Activated CD4-positive, alpha-beta memory T cell treated with anti-CD3 and anti-CD28 coated beads, Interleukin-2, amount 10 ng/mL, durations not matched to agents 7 days and 5 days (primary cell): Measurements from ENCODE around the gene LPCAT3. TPM values are rescaled to one million over a fixed set of nuclear protein-coding genes. Genes with fewer than 3 reads are reported as not detected.
"Not testable (repeated sequence)": the region's sequence is repeated elsewhere in the genome, so short reads cannot be mapped to it uniquely, and the experiment has no call there.

Experiments
- CTCF ChIA-PET: fragments of 350-600 bp; sonication (Branson Sonifier 250); formaldehyde crosslinking; loops from one replicate; lab custom pipeline; 2021; ENCODE audit warnings: antibody characterized with exemption, inconsistent platforms; lab: Charles Lee
- POLR2A ChIA-PET: fragments of 350-600 bp; sonication (Branson Sonifier 250); formaldehyde crosslinking; loops from one replicate; lab custom pipeline; 2021; ENCODE audit warnings: antibody characterized with exemption; lab: Charles Lee
- DNase-seq: peaks from one replicate; pipeline ENCODE4 v3.0.0-alpha.2; 2020
- H3K27ac Mint-ChIP-seq: one replicate; pipeline ENCODE4 v1.8.0; 2021; ENCODE audit warnings: mild to moderate bottlenecking, mixed read lengths
- H3K27me3 Mint-ChIP-seq: one replicate; pipeline ENCODE4 v1.8.0; 2021; ENCODE audit warnings: mixed read lengths
- H3K36me3 Mint-ChIP-seq: one replicate; pipeline ENCODE4 v1.8.0; 2021; ENCODE audit warnings: low read depth, mixed read lengths
- H3K4me1 Mint-ChIP-seq: one replicate; pipeline ENCODE4 v1.8.0; 2021; ENCODE audit warnings: mixed read lengths
- H3K4me3 Mint-ChIP-seq: one replicate; pipeline ENCODE4 v1.8.0; 2021; ENCODE audit warnings: mild to moderate bottlenecking, mixed read lengths
- H3K9me3 Mint-ChIP-seq: one replicate; pipeline ENCODE4 v1.8.0; 2021; ENCODE audit warnings: mixed read lengths
- total RNA-seq, 2 experiments: library from RNA; stranded (reverse); gene quantifications; one replicate each; pipeline ENCODE4 v1.2.3, GENCODE V29; 2021

LPCAT3 gene
- total RNA-seq, 2 experiments from 2014 or later = 34.6 to 37.0 TPM

- H3K9me3 Mint-ChIP-seq = not testable (repeated sequence)
- POLR2A ChIA-PET = interaction anchor here (0.8 kb wide), 1 partner anchor 67 kb away, joined by 4 read pairs; the partner anchor contains the start of gene C12orf57
These were observed 6.9 kb downstream of the LPCAT3 start for GRCh38 chr12:7011398-7011797.

GRCh38 chr12:7009512-7009911, 8.8 kb downstream of the LPCAT3 start:
- peaks cover 15% of the 10 kb centered on the region for H3K4me1 Mint-ChIP-seq
- CTCF ChIA-PET = interaction anchor here (1.3 kb wide), 1 partner anchor 9 kb away, joined by 5 read pairs; the partner anchor contains the start of gene LPCAT3
- H3K9me3 Mint-ChIP-seq = no peaks in the 10 kb centered on the region
- DNase-seq = no peak
- no peak overlapping the region for H3K4me3 Mint-ChIP-seq
- peaks cover 12% of the 10 kb centered on the region for H3K36me3 Mint-ChIP-seq
- H3K27ac Mint-ChIP-seq = no peak overlapping the region
- H3K27me3 Mint-ChIP-seq = no peaks in the 10 kb centered on the region
- POLR2A ChIA-PET = interaction anchor here (1.0 to 1.2 kb wide), 2 partner anchors 9 to 21 kb away, joined by 3 to 5 read pairs; partner anchors contain the start of gene LPCAT3

More at GRCh38 chr12:7011398-7011797, 6.9 kb downstream of the LPCAT3 start:
- not testable (repeated sequence) for H3K4me3 Mint-ChIP-seq, H3K27me3 Mint-ChIP-seq, DNase-seq, H3K27ac Mint-ChIP-seq
- Mint-ChIP-seq H3K4me1 (peaks cover 18% of the 10 kb centered on the region), H3K36me3 (peaks cover 12% of the 10 kb centered on the region)
- CTCF ChIA-PET = interaction anchor here (0.9 to 2.2 kb wide), 2 partner anchors 15 to 68 kb away, joined by 3 to 7 read pairs; partner anchors contain the start of genes C12orf57 and RNU7-1

- H3K27ac Mint-ChIP-seq = no peak overlapping the region
- no peak overlapping the region for H3K4me3 Mint-ChIP-seq
- H3K4me1 Mint-ChIP-seq = peaks cover 16% of the 10 kb centered on the region
- H3K36me3 Mint-ChIP-seq = peaks cover 16% of the 10 kb centered on the region
- H3K27me3 Mint-ChIP-seq = no peaks in the 10 kb centered on the region
- ChIA-PET CTCF (interaction anchor here (1.7 kb wide), 1 partner anchor 104 kb away, joined by 4 read pairs; no protein-coding TSS in a partner anchor), POLR2A (interaction anchor here (1.8 kb wide), 1 partner anchor 9 kb away, joined by 5 read pairs; the partner anchor contains the start of gene LPCAT3)
- no peak for DNase-seq
- no peaks in the 10 kb centered on the region for H3K9me3 Mint-ChIP-seq
These were observed 9.4 kb downstream of the LPCAT3 start for GRCh38 chr12:7008864-7009263.

GRCh38 chr12:7006639-7007038, 11.6 kb downstream of the LPCAT3 start:
- Mint-ChIP-seq H3K27ac (no peak overlapping the region), H3K4me3 (no peak overlapping the region), H3K27me3 (no peaks in the 10 kb centered on the region), H3K9me3 (no peaks in the 10 kb centered on the region), H3K4me1 (peaks cover 14% of the 10 kb centered on the region), H3K36me3 (peaks cover 19% of the 10 kb centered on the region)
- ChIA-PET CTCF (interaction anchor here (1.5 to 1.8 kb wide), 2 partner anchors 12 kb away, joined by 10 to 11 read pairs; partner anchors contain the start of gene LPCAT3), POLR2A (no interaction called here)
- DNase-seq = no peak

GRCh38 chr12:7005311-7005710, 13.0 kb downstream of the LPCAT3 start:
- ChIA-PET POLR2A (interaction anchor here (0.7 to 3.2 kb wide), 3 partner anchors 13 to 105 kb away, joined by 3 to 11 read pairs (median 9); partner anchors contain the start of genes C12orf57, LPCAT3 and RNU7-1), CTCF (interaction anchor here (1.5 kb wide), 1 partner anchor 13 kb away, joined by 10 read pairs; the partner anchor contains the start of gene LPCAT3)
- H3K4me1 Mint-ChIP-seq = peaks cover 14% of the 10 kb centered on the region
- no peak overlapping the region for H3K27ac Mint-ChIP-seq
- DNase-seq = no peak
- peaks cover 22% of the 10 kb centered on the region for H3K36me3 Mint-ChIP-seq
- no peak overlapping the region for H3K4me3 Mint-ChIP-seq
- no peaks in the 10 kb centered on the region for H3K9me3 Mint-ChIP-seq
- H3K27me3 Mint-ChIP-seq = no peaks in the 10 kb centered on the region

GRCh38 chr12:7004840-7005239, 13.4 kb downstream of the LPCAT3 start:
- Mint-ChIP-seq H3K4me1 (peaks cover 14% of the 10 kb centered on the region), H3K27ac (no peak overlapping the region), H3K36me3 (peaks cover 22% of the 10 kb centered on the region), H3K9me3 (no peaks in the 10 kb centered on the region), H3K4me3 (no peak overlapping the region), H3K27me3 (no peaks in the 10 kb centered on the region)
- ChIA-PET POLR2A (interaction anchor here (1.8 to 3.2 kb wide), 2 partner anchors 14 to 61 kb away, joined by 9 to 11 read pairs; partner anchors contain the start of genes C12orf57, LPCAT3 and RNU7-1), CTCF (interaction anchor here (1.4 kb wide), 1 partner anchor 13 kb away, joined by 4 read pairs; the partner anchor contains the start of gene LPCAT3)
- no peak for DNase-seq

- peaks cover 14% of the 10 kb centered on the region for H3K4me1 Mint-ChIP-seq
- H3K27ac Mint-ChIP-seq = no peak overlapping the region
- H3K36me3 Mint-ChIP-seq = peaks cover 22% of the 10 kb centered on the region
- no peaks in the 10 kb centered on the region for H3K9me3 Mint-ChIP-seq
- ChIA-PET POLR2A (interaction anchor here (1.8 to 3.2 kb wide), 2 partner anchors 14 to 60 kb away, joined by 9 to 11 read pairs; partner anchors contain the start of genes C12orf57, LPCAT3 and RNU7-1), CTCF (interaction anchor here (0.8 to 1.4 kb wide), 2 partner anchors 14 to 109 kb away, joined by 3 to 4 read pairs; partner anchors contain the start of gene LPCAT3)
- no peaks in the 10 kb centered on the region for H3K27me3 Mint-ChIP-seq
- no peak overlapping the region for H3K4me3 Mint-ChIP-seq
- DNase-seq = no peak
These were observed 13.9 kb downstream of the LPCAT3 start for GRCh38 chr12:7004287-7004803.

- DNase-seq = no peak
- CTCF ChIA-PET = interaction anchor here (2.3 kb wide), 1 partner anchor 16 kb away, joined by 5 read pairs; the partner anchor contains the start of gene LPCAT3
- POLR2A ChIA-PET = interaction anchor here (1.3 kb wide), 1 partner anchor 16 kb away, joined by 4 read pairs; the partner anchor contains the start of gene LPCAT3
- H3K9me3 Mint-ChIP-seq = no peaks in the 10 kb centered on the region
- no peaks in the 10 kb centered on the region for H3K27me3 Mint-ChIP-seq
- H3K4me1 Mint-ChIP-seq = peaks cover 10% of the 10 kb centered on the region
- H3K36me3 Mint-ChIP-seq = peaks cover 26% of the 10 kb centered on the region
- no peak overlapping the region for H3K4me3 Mint-ChIP-seq
- H3K27ac Mint-ChIP-seq = no peak overlapping the region
These were observed 16.2 kb downstream of the LPCAT3 start for GRCh38 chr12:7001921-7002591.

GRCh38 chr12:6998715-6999451, 19.4 kb downstream of the LPCAT3 start:
- H3K27me3 Mint-ChIP-seq = no peaks in the 10 kb centered on the region
- CTCF ChIA-PET = interaction anchor here (0.7 to 1.4 kb wide), 4 partner anchors 9 to 367 kb away, joined by 3 to 5 read pairs (median 4); partner anchors contain the start of gene LPCAT3
- peaks cover 35% of the 10 kb centered on the region for H3K36me3 Mint-ChIP-seq
- H3K4me3 Mint-ChIP-seq = no peak overlapping the region
- no peaks in the 10 kb centered on the region for H3K9me3 Mint-ChIP-seq
- peaks cover 3% of the 10 kb centered on the region for H3K4me1 Mint-ChIP-seq
- POLR2A ChIA-PET = interaction anchor here (1.2 to 2.0 kb wide), 3 partner anchors 19 to 55 kb away, joined by 4 to 6 read pairs (median 4); partner anchors contain the start of genes C12orf57, LPCAT3 and RNU7-1
- no peak overlapping the region for H3K27ac Mint-ChIP-seq
- DNase-seq = no peak

- no peak for DNase-seq
- ChIA-PET CTCF (no interaction called here), POLR2A (no interaction called here)
- Mint-ChIP-seq H3K36me3 (peaks cover 35% of the 10 kb centered on the region), H3K4me1 (peaks cover 3% of the 10 kb centered on the region), H3K27ac (no peak overlapping the region), H3K4me3 (no peak overlapping the region), H3K9me3 (no peaks in the 10 kb centered on the region), H3K27me3 (no peaks in the 10 kb centered on the region)
These were observed 22.2 kb downstream of the LPCAT3 start for GRCh38 chr12:6996040-6996441.

- Mint-ChIP-seq H3K27me3 (no peaks in the 10 kb centered on the region), H3K4me1 (no peaks in the 10 kb centered on the region), H3K4me3 (no peak overlapping the region), H3K27ac (no peak overlapping the region), H3K36me3 (peaks cover 26% of the 10 kb centered on the region), H3K9me3 (no peaks in the 10 kb centered on the region)
- ChIA-PET POLR2A (no interaction called here), CTCF (no interaction called here)
- DNase-seq = no peak
These were observed 30.2 kb downstream of the LPCAT3 start for GRCh38 chr12:6987956-6988553.

GRCh38 chr12:6982532-6982931, 35.7 kb downstream of the LPCAT3 start:
- Mint-ChIP-seq H3K27me3 (no peaks in the 10 kb centered on the region), H3K4me3 (no peak overlapping the region), H3K9me3 (no peaks in the 10 kb centered on the region), H3K36me3 (peaks cover 51% of the 10 kb centered on the region), H3K4me1 (no peaks in the 10 kb centered on the region), H3K27ac (no peak overlapping the region)
- ChIA-PET POLR2A (interaction anchor here (0.8 kb wide), 3 partner anchors 21 to 126 kb away, joined by 3 read pairs; partner anchors contain the start of gene C12orf57), CTCF (no interaction called here)
- DNase-seq = no peak
